ENCODE data around the gene CYP4F22. TPM values are rescaled to one million over a fixed set of nuclear protein-coding genes. Genes with fewer than 3 reads are reported as not detected.
A peak's percentile ranks its signal among the peaks of the same experiment; 100 is the strongest.

Gene CYP4F22
- total RNA-seq, 5 donors from 2014 or later (not counting 1 experiment from before 2014, with no cell fraction given) = 0.73 to 1.6 (median 1.3) TPM

DNA sequence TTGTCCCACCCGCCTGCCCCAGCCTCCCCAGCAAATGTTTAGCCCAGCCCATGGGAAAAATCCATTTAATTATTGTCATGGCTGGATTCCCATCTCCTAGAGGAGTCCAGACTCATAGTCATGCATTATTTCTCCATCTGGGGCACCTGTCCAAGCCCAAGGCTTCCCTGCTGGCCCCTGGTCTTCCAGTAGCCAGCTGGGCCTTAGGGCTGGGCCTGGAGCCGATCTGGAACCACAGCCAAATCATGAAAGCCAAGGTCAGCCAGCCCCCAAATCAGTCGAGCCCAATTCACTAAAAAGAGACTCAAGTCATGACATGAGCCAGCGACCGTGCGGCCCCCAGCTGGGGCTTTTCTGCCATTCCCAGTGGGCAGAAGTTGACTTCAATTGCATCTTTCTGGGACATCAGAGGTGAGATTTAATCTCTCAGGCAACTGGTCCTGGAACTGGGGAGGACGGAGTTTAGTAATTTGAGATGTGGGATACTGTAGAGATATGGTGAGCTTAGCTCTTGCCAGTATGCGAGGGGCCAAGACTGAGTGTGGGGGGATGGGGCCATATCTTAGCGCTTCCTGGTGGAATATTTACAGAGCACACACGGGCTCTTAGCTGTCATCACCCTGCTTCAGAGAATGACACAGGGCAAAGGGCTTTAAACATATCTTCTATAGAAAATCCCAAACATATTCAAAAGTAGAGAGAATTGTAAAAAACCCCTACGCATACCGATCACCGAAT is 19.7 kb upstream of the CYP4F22 start:
- H3K9me3 ChIP-seq = no peaks in the 10 kb centered on the region
- no peak overlapping the region for H3K4me3 ChIP-seq (ENCODE audit: control insufficient read depth in 1 of 2, extremely low read depth in 1 of 2, low read length in 1 of 2)
- ATAC-seq (replicated peaks in 1 of 4) (no peak), DNase-seq (no peak)
- CTCF ChIA-PET = no interaction called here
- no peaks in the 10 kb centered on the region for H3K27me3 Mint-ChIP-seq
- no peaks in the 10 kb centered on the region for H3K36me3 ChIP-seq (ENCODE audit: control insufficient read depth in 2 of 2, extremely low read depth in 1 of 2, insufficient read depth in 1 of 2, low read length in 1 of 2)
- no peak overlapping the region for H3K27ac ChIP-seq (ENCODE audit: low read length)
- no peak overlapping the region for H3K4me3 Mint-ChIP-seq
- H3K27me3 ChIP-seq (replicated peaks in 1 of 2; ENCODE audit: control insufficient read depth in 2 of 2, extremely low read depth in 1 of 2, insufficient read depth in 2 of 2, low read length in 1 of 2) = no peaks in the 10 kb centered on the region
- no peaks in the 10 kb centered on the region for H3K9me3 Mint-ChIP-seq
- WGBS (ENCODE audit: insufficient coverage) = 100% methylated on average over 3 of the region's 13 CpGs
- POLR2A ChIA-PET = no interaction called here
- H3K27ac Mint-ChIP-seq = no peak overlapping the region
- H3K4me1 ChIP-seq (ENCODE audit: control insufficient read depth in 1 of 2, extremely low read depth in 1 of 2, insufficient read depth in 2 of 2, low read length in 2 of 2) = no peaks in the 10 kb centered on the region
- H3K4me1 Mint-ChIP-seq = peaks cover 2 to 4% (median 2%) of the 10 kb centered on the region in 3 donors
- no peaks in the 10 kb centered on the region for H3K36me3 Mint-ChIP-seq

- H3K27me3 Mint-ChIP-seq = no peaks in the 10 kb centered on the region
- peaks cover 3 to 17% (median 11%) of the 10 kb centered on the region in 3 donors for H3K4me1 Mint-ChIP-seq
- H3K9me3 Mint-ChIP-seq = no peaks in the 10 kb centered on the region
- ATAC-seq (replicated peaks in 1 of 4) = no peak
- POLR2A ChIA-PET = no interaction called here
- no peaks in the 10 kb centered on the region for H3K27me3 ChIP-seq (replicated peaks in 1 of 2; ENCODE audit: control insufficient read depth in 2 of 2, extremely low read depth in 1 of 2, insufficient read depth in 2 of 2, low read length in 1 of 2)
- DNase-seq = no peak
- peaks cover 0 to 3% of the 10 kb centered on the region in 2 experiments for H3K4me1 ChIP-seq (ENCODE audit: control insufficient read depth in 1 of 2, extremely low read depth in 1 of 2, insufficient read depth in 2 of 2, low read length in 2 of 2)
- H3K27ac ChIP-seq (ENCODE audit: low read length) = no peak overlapping the region
- no peaks in the 10 kb centered on the region for H3K36me3 ChIP-seq (ENCODE audit: control insufficient read depth in 2 of 2, extremely low read depth in 1 of 2, insufficient read depth in 1 of 2, low read length in 1 of 2)
- H3K4me3 ChIP-seq (ENCODE audit: control insufficient read depth in 1 of 2, extremely low read depth in 1 of 2, low read length in 1 of 2) = no peak overlapping the region
- H3K27ac Mint-ChIP-seq = no peak overlapping the region
- WGBS (ENCODE audit: insufficient coverage) = no CpG with 5 or more reads among the region's 1 CpG
- CTCF ChIA-PET = interaction anchor here in 1 of 2 donors (0.7 kb wide), 1 partner anchor 1474 kb away, joined by 3 read pairs; no protein-coding TSS in a partner anchor
- no peaks in the 10 kb centered on the region for H3K9me3 ChIP-seq
- H3K4me3 Mint-ChIP-seq = no peak overlapping the region
- H3K36me3 Mint-ChIP-seq = no peaks in the 10 kb centered on the region
Measured at GRCh38 chr19:15495151-15495550, 13.2 kb upstream of the CYP4F22 start.

DNA sequence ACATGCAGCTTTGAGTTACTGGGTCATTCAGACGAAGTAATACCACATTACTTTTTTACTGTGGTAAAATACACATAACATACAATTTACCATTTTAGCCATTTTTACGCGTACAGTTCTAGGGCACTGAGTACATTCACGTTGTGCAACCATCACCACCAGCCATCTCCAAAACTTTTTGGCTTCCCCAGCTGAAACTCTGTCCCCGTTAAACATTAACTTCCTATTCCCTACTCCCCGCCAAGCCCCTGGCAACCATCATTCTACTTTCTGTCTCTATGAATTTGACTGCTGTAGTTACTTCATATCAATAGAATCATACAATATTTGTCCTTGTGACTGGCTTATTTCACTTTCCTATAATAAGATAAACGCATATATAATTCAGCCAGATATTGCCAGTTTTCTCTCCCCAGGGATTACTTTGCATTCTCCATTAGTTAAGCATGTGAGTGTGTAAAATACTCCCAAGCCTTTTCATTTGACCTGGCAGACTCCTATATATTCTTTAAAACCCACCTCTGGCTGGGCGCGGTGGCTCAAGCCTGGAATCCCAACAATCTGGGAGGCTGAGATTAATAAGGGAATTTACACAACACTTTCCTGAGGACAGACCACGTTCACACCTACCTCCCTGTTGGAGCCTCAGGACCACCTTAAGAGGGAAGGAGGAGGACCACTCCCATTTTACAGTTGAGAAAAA is 10.0 kb upstream of the CYP4F22 start:
- Histone ChIP-seq H3K4me1 (ENCODE audit: control insufficient read depth in 1 of 2, extremely low read depth in 1 of 2, insufficient read depth in 2 of 2, low read length in 2 of 2) (peaks cover 0 to 5% of the 10 kb centered on the region in 2 experiments), H3K9me3 (no peaks in the 10 kb centered on the region), H3K4me3 (ENCODE audit: control insufficient read depth in 1 of 2, extremely low read depth in 1 of 2, low read length in 1 of 2) (no peak overlapping the region), H3K36me3 (ENCODE audit: control insufficient read depth in 2 of 2, extremely low read depth in 1 of 2, insufficient read depth in 1 of 2, low read length in 1 of 2) (no peaks in the 10 kb centered on the region), H3K27me3 (replicated peaks in 1 of 2; ENCODE audit: control insufficient read depth in 2 of 2, extremely low read depth in 1 of 2, insufficient read depth in 2 of 2, low read length in 1 of 2) (no peaks in the 10 kb centered on the region), H3K27ac (ENCODE audit: low read length) (no peak overlapping the region)
- Mint-ChIP-seq H3K27ac (no peak overlapping the region), H3K4me1 (peaks cover 3 to 31% (median 19%) of the 10 kb centered on the region in 3 donors), H3K36me3 (no peaks in the 10 kb centered on the region), H3K27me3 (no peaks in the 10 kb centered on the region), H3K4me3 (no peak overlapping the region), H3K9me3 (no peaks in the 10 kb centered on the region)
- no peak for ATAC-seq (replicated peaks in 1 of 4)
- WGBS (ENCODE audit: insufficient coverage) = 92% methylated on average over 6 of the region's 10 CpGs
- ChIA-PET POLR2A (no interaction called here), CTCF (no interaction called here)
- no peak for DNase-seq

DNA sequence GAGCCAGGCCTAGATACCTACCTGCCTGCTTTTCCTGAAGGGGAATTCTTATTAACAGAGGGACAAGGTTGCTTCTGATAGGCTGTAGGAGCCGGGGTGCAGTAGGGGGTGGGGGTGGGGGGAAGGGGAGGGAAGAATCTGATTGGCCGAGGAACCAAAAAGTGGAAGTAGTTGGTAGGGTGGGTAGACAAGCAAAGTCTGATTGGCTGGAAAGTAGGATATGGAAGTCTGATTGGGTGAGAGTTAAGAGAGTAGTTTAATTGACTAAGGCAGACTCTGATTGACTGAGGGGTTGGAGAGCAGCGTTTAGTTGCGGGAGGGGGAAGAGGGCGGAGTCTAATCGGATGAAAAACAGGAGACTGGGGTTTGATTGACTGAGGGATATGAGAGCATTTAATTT is 9.4 kb upstream of the CYP4F22 start:
- ChIA-PET CTCF (no interaction called here), POLR2A (no interaction called here)
- Mint-ChIP-seq H3K4me1 (peaks cover 3 to 31% (median 19%) of the 10 kb centered on the region in 3 donors), H3K36me3 (no peaks in the 10 kb centered on the region), H3K27ac (no peak overlapping the region), H3K4me3 (no peak overlapping the region), H3K9me3 (no peaks in the 10 kb centered on the region), H3K27me3 (no peaks in the 10 kb centered on the region)
- no peaks in the 10 kb centered on the region for H3K27me3 ChIP-seq (replicated peaks in 1 of 2; ENCODE audit: control insufficient read depth in 2 of 2, extremely low read depth in 1 of 2, insufficient read depth in 2 of 2, low read length in 1 of 2)
- peaks cover 0 to 5% of the 10 kb centered on the region in 2 experiments for H3K4me1 ChIP-seq (ENCODE audit: control insufficient read depth in 1 of 2, extremely low read depth in 1 of 2, insufficient read depth in 2 of 2, low read length in 2 of 2)
- H3K9me3 ChIP-seq = no peaks in the 10 kb centered on the region
- H3K4me3 ChIP-seq (ENCODE audit: control insufficient read depth in 1 of 2, extremely low read depth in 1 of 2, low read length in 1 of 2) = no peak overlapping the region
- no peaks in the 10 kb centered on the region for H3K36me3 ChIP-seq (ENCODE audit: control insufficient read depth in 2 of 2, extremely low read depth in 1 of 2, insufficient read depth in 1 of 2, low read length in 1 of 2)
- H3K27ac ChIP-seq (ENCODE audit: low read length) = no peak overlapping the region
- no peak for ATAC-seq (replicated peaks in 1 of 4)
- no peak for DNase-seq
- 50% methylated on average over 4 of the region's 6 CpGs for WGBS (ENCODE audit: insufficient coverage)

- ChIA-PET POLR2A (no interaction called here), CTCF (no interaction called here)
- no peak overlapping the region for H3K4me3 ChIP-seq (ENCODE audit: control insufficient read depth in 1 of 2, extremely low read depth in 1 of 2, low read length in 1 of 2)
- ATAC-seq (replicated peaks in 1 of 4) (no peak), DNase-seq (no peak)
- Mint-ChIP-seq H3K4me3 (no peak overlapping the region), H3K36me3 (no peaks in the 10 kb centered on the region), H3K27me3 (no peaks in the 10 kb centered on the region), H3K27ac (peak overlapping the region in 1 of 2 donors; percentile 20), H3K4me1 (peaks cover 3 to 31% (median 19%) of the 10 kb centered on the region in 3 donors), H3K9me3 (no peaks in the 10 kb centered on the region)
- H3K36me3 ChIP-seq (ENCODE audit: control insufficient read depth in 2 of 2, extremely low read depth in 1 of 2, insufficient read depth in 1 of 2, low read length in 1 of 2) = no peaks in the 10 kb centered on the region
- no peaks in the 10 kb centered on the region for H3K9me3 ChIP-seq
- no peak overlapping the region for H3K27ac ChIP-seq (ENCODE audit: low read length)
- peaks cover 0 to 5% of the 10 kb centered on the region in 2 experiments for H3K4me1 ChIP-seq (ENCODE audit: control insufficient read depth in 1 of 2, extremely low read depth in 1 of 2, insufficient read depth in 2 of 2, low read length in 2 of 2)
- WGBS (ENCODE audit: insufficient coverage) = 100% methylated on average over 1 of the region's 1 CpG
- H3K27me3 ChIP-seq (replicated peaks in 1 of 2; ENCODE audit: control insufficient read depth in 2 of 2, extremely low read depth in 1 of 2, insufficient read depth in 2 of 2, low read length in 1 of 2) = no peaks in the 10 kb centered on the region
Measured at GRCh38 chr19:15501596-15501995, 6.7 kb upstream of the CYP4F22 start.

GRCh38 chr19:15502264-15502663 is 6.1 kb upstream of the CYP4F22 start:
- Histone ChIP-seq H3K4me1 (ENCODE audit: control insufficient read depth in 1 of 2, extremely low read depth in 1 of 2, insufficient read depth in 2 of 2, low read length in 2 of 2) (peaks cover 0 to 5% of the 10 kb centered on the region in 2 experiments), H3K4me3 (ENCODE audit: control insufficient read depth in 1 of 2, extremely low read depth in 1 of 2, low read length in 1 of 2) (no peak overlapping the region), H3K27ac (ENCODE audit: low read length) (no peak overlapping the region), H3K27me3 (replicated peaks in 1 of 2; ENCODE audit: control insufficient read depth in 2 of 2, extremely low read depth in 1 of 2, insufficient read depth in 2 of 2, low read length in 1 of 2) (peaks cover 0 to 4% of the 10 kb centered on the region in 2 experiments), H3K9me3 (no peaks in the 10 kb centered on the region), H3K36me3 (ENCODE audit: control insufficient read depth in 2 of 2, extremely low read depth in 1 of 2, insufficient read depth in 1 of 2, low read length in 1 of 2) (no peaks in the 10 kb centered on the region)
- H3K4me3 Mint-ChIP-seq = no peak overlapping the region
- ChIA-PET POLR2A (no interaction called here), CTCF (no interaction called here)
- WGBS (ENCODE audit: insufficient coverage) = 80% methylated on average over 1 of the region's 1 CpG
- no peak for DNase-seq
- H3K4me1 Mint-ChIP-seq = peaks cover 3 to 31% (median 19%) of the 10 kb centered on the region in 3 donors
- no peak overlapping the region for H3K27ac Mint-ChIP-seq
- ATAC-seq (replicated peaks in 1 of 4) = no peak
- H3K27me3 Mint-ChIP-seq = peaks cover 0 to 3% of the 10 kb centered on the region in 2 donors
- H3K9me3 Mint-ChIP-seq = no peaks in the 10 kb centered on the region
- no peaks in the 10 kb centered on the region for H3K36me3 Mint-ChIP-seq

Measured in T-cell (primary cell).